Liver (tissue), 3 donors: ENCODE measurements around the gene SULT2A1.
"Not testable (repeated sequence)": the region's sequence is repeated elsewhere in the genome, so short reads cannot be mapped to it uniquely, and the experiment has no call there.

Experiments
- FOXA1 ChIP-seq: IDR thresholded peaks from 2 replicates; pipeline ENCODE4 v1.6.1; 2016; ENCODE audit warnings: antibody characterized with exemption
- RAD21 ChIP-seq, 2 donors: IDR thresholded peaks; 2 replicates each; pipeline ENCODE4 v1.6.1; 2016; ENCODE audit warnings: antibody characterized with exemption in 2 of 2, mild to moderate bottlenecking in 2 of 2
- SP1 ChIP-seq: IDR thresholded peaks from 2 replicates; pipeline ENCODE4 v1.6.1; 2018; ENCODE audit warnings: antibody characterized with exemption, mild to moderate bottlenecking
- TF ChIP-seq, protein P1 (sequence below): IDR thresholded peaks from 2 replicates; pipeline ENCODE4 v1.6.1; 2016; ENCODE audit warnings: antibody characterized with exemption
- TF ChIP-seq, protein P2 (sequence below): fragments of 150-350 bp; IDR thresholded peaks from 2 replicates; pipeline ENCODE4 v1.5.1; 2017; ENCODE audit warnings: improper control_type of control experiment, low read depth, low read length; ENCODE audit not compliant: missing input control
- donor health status: healthy.
- donor health status: healthy.

DNA sequence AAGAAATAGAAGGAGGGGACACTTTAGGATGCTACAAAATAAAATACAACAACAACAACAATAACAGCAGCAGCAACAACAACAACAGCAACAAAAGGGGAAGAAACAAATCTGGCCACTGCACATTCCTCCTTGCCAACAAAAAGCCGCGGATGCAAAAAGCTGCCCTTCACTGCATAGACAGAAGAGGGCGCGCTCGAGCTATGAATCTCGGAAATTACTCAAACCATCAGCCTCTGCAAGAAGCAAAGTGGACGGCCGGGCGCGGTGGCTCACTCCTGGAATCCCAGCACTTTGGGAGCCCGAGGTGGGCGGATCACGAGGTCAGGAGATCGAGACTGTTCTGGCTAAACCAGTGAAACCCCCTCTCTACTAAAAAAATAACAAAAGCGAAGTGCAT lies 34.0 kb upstream of the SULT2A1 start:
- TF ChIP-seq RAD21 (IDR thresholded peaks at IDR 0.05); SP1; FOXA1: not testable (repeated sequence)
- TF ChIP-seq, protein P1, sequence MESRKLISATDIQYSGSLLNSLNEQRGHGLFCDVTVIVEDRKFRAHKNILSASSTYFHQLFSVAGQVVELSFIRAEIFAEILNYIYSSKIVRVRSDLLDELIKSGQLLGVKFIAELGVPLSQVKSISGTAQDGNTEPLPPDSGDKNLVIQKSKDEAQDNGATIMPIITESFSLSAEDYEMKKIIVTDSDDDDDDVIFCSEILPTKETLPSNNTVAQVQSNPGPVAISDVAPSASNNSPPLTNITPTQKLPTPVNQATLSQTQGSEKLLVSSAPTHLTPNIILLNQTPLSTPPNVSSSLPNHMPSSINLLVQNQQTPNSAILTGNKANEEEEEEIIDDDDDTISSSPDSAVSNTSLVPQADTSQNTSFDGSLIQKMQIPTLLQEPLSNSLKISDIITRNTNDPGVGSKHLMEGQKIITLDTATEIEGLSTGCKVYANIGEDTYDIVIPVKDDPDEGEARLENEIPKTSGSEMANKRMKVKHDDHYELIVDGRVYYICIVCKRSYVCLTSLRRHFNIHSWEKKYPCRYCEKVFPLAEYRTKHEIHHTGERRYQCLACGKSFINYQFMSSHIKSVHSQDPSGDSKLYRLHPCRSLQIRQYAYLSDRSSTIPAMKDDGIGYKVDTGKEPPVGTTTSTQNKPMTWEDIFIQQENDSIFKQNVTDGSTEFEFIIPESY: not testable (repeated sequence)
- TF ChIP-seq, protein P2, sequence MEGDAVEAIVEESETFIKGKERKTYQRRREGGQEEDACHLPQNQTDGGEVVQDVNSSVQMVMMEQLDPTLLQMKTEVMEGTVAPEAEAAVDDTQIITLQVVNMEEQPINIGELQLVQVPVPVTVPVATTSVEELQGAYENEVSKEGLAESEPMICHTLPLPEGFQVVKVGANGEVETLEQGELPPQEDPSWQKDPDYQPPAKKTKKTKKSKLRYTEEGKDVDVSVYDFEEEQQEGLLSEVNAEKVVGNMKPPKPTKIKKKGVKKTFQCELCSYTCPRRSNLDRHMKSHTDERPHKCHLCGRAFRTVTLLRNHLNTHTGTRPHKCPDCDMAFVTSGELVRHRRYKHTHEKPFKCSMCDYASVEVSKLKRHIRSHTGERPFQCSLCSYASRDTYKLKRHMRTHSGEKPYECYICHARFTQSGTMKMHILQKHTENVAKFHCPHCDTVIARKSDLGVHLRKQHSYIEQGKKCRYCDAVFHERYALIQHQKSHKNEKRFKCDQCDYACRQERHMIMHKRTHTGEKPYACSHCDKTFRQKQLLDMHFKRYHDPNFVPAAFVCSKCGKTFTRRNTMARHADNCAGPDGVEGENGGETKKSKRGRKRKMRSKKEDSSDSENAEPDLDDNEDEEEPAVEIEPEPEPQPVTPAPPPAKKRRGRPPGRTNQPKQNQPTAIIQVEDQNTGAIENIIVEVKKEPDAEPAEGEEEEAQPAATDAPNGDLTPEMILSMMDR: not testable (repeated sequence)
